ENCODE results near the gene ZNF189. TPM values are rescaled to one million over a fixed set of nuclear protein-coding genes. Genes with fewer than 3 reads are reported as not detected.

ZNF189 gene
- total and polyA plus RNA-seq, 2 of the 4 experiments (the other 2 are of a cell fraction), result 5.9 to 19.9 TPM

GRCh38 chr9:101446732-101447131, 48.1 kb downstream of the ZNF189 start:
- Histone ChIP-seq H2BK5ac (ENCODE audit: low read depth, low read length, poor library complexity, severe bottlenecking) (no peak overlapping the region), H3K4me1 (ENCODE audit: control insufficient read depth, insufficient read depth, low read length) (no peaks in the 10 kb centered on the region), H3K27me3 (ENCODE audit: control insufficient read depth, insufficient read depth, low read length) (peaks cover 4% of the 10 kb centered on the region), H2BK15ac (ENCODE audit: low read depth, low read length) (no peak overlapping the region), H3K36me3 (ENCODE audit: control insufficient read depth, insufficient read depth, low read length) (no peaks in the 10 kb centered on the region), H3K9ac (ENCODE audit: low read depth, low read length) (no peak overlapping the region), H3K4me2 (ENCODE audit: low read depth, low read length) (no peak overlapping the region), H3K18ac (ENCODE audit: low read depth, low read length) (no peak overlapping the region), H4K8ac (ENCODE audit: low read depth in 2 of 2, low read length in 2 of 2) (no peak overlapping the region), H2AK5ac (ENCODE audit: low read depth, low read length) (no peak overlapping the region), H2AFZ (replicated peaks; ENCODE audit: low read length, poor library complexity) (no peak overlapping the region), H3K27ac (ENCODE audit: insufficient read depth, low read length) (no peak overlapping the region), H3K4ac (ENCODE audit: low read depth, low read length) (no peak overlapping the region), H3K23ac (ENCODE audit: low read depth, low read length) (no peak overlapping the region), H3K79me1 (ENCODE audit: low read depth in 1 of 2, low read length in 2 of 2) (no peaks in the 10 kb centered on the region), H3K9me3 (ENCODE audit: control insufficient read depth, insufficient read depth, low read length) (no peaks in the 10 kb centered on the region), H2BK120ac (ENCODE audit: low read depth, low read length) (no peak overlapping the region), H4K20me1 (ENCODE audit: insufficient read depth, low read length) (no peaks in the 10 kb centered on the region), H3K4me3 (ENCODE audit: insufficient read depth, low read depth, low read length) (no peak overlapping the region), H3K14ac (replicated peaks; ENCODE audit: low read depth, low read length) (no peak overlapping the region), H2BK20ac (ENCODE audit: low read depth, low read length) (no peak overlapping the region), H4K5ac (ENCODE audit: low read depth, low read length) (no peak overlapping the region), H4K91ac (ENCODE audit: insufficient read depth, low read depth, low read length) (no peak overlapping the region), H3K56ac (ENCODE audit: extremely low read depth, insufficient read depth, low read length) (no peak overlapping the region), H2AK9ac (replicated peaks; ENCODE audit: low read depth, low read length, poor library complexity) (no peak overlapping the region), H3K9me1 (ENCODE audit: insufficient read depth, low read length) (no peaks in the 10 kb centered on the region)
- BruUV-seq (replicated peaks), result no TSS peak
- DNase-seq (no peak), ATAC-seq (ENCODE audit: low read depth) (no peak)
- dilution Hi-C loops (cut with HindIII; ENCODE audit: low sequenced_read_pairs, unreplicated experiment) (no loop called here), in situ Hi-C loops (cut with MboI; ENCODE audit: low sequenced_read_pairs) (no loop called here), intact Hi-C loops (cut with micrococcal nuclease) (loop anchor here (5.0 kb wide), 1 partner anchor 734 kb away; no protein-coding TSS in a partner anchor)
- CTCF ChIA-PET, result interaction anchor here (1.2 kb wide), 1 partner anchor 12 kb away, joined by 3 read pairs; no protein-coding TSS in a partner anchor
- POLR2A ChIA-PET (ENCODE audit: unreplicated experiment), result no interaction called here
- TF ChIP-seq MAFK (IDR thresholded peaks at IDR 0.05; ENCODE audit: low read depth, low read length), result no peak
- no peak for TF ChIP-seq BHLHE40 (IDR thresholded peaks at IDR 0.05; ENCODE audit: low read depth, low read length)
- no peak for TF ChIP-seq ELK1 (IDR thresholded peaks at IDR 0.05; ENCODE audit: borderline replicate concordance, low read depth, low read length)
- TF ChIP-seq RCOR1 (IDR thresholded peaks at IDR 0.05; ENCODE audit: insufficient replicate concordance, low read length), result no peak
- TF ChIP-seq CHD1 (IDR thresholded peaks at IDR 0.05; ENCODE audit: low read depth, low read length), result no peak
- no peak for TF ChIP-seq MXI1 (IDR thresholded peaks at IDR 0.05; ENCODE audit: borderline replicate concordance, low read depth, low read length)
- TF ChIP-seq MAZ (IDR thresholded peaks at IDR 0.05; ENCODE audit: borderline replicate concordance, low read depth, low read length), result no peak
- no peak for TF ChIP-seq USF2 (IDR thresholded peaks at IDR 0.05; ENCODE audit: low read depth, low read length)
- TF ChIP-seq SMC3 (IDR thresholded peaks at IDR 0.05; ENCODE audit: low read depth, low read length), result no peak
- TF ChIP-seq RFX5 (IDR thresholded peaks at IDR 0.05; ENCODE audit: low read depth, low read length), result no peak
- TF ChIP-seq NFE2L2 (IDR thresholded peaks at IDR 0.05; ENCODE audit: low read depth, low read length), result no peak
- TF ChIP-seq CTCF (conservative IDR thresholded peaks at IDR 0.05; ENCODE audit: low read depth, low read length), result no peak
- no peak for TF ChIP-seq FOS (IDR thresholded peaks at IDR 0.05; ENCODE audit: low read depth, low read length)
- TF ChIP-seq RAD21 (IDR thresholded peaks at IDR 0.05; ENCODE audit: low read length), result no peak

All from IMR-90 (cell line).